Liver (tissue), 9 donors: ENCODE results near the gene TMEM151B. TPM values are rescaled to one million over a fixed set of nuclear protein-coding genes. Genes with fewer than 3 reads are reported as not detected.

ENCODE experiments used
- DNase-seq: peaks from one replicate; pipeline ENCODE4 v3.0.0-alpha.2; 2017; ENCODE audit warnings: low spot score
- H3K27ac ChIP-seq, 2 donors: one replicate each; pipeline ENCODE4 v1.7.0; 2013; ENCODE audit warnings: inconsistent platforms in 2 of 2, low read length in 2 of 2, control low read depth in 1 of 2, low read depth in 1 of 2, mild to moderate bottlenecking in 1 of 2
- H3K27me3 ChIP-seq, 4 donors: one replicate each; pipeline versions ENCODE4 v1.6.1 to v1.7.0; 2013; ENCODE audit warnings: low read length in 3 of 4, inconsistent platforms in 1 of 4, mild to moderate bottlenecking in 1 of 4, moderate library complexity in 1 of 4; ENCODE audit not compliant: control insufficient read depth in 4 of 4, insufficient read depth in 4 of 4
- H3K36me3 ChIP-seq, 4 donors: one replicate each; pipeline versions ENCODE4 v1.6.1 to v1.7.0; 2013; ENCODE audit warnings: low read length in 3 of 4, mild to moderate bottlenecking in 3 of 4, low read depth in 1 of 4, moderate library complexity in 1 of 4; ENCODE audit not compliant: control insufficient read depth in 4 of 4, insufficient read depth in 3 of 4
- H3K4me1 ChIP-seq, 4 donors: one replicate each; pipeline versions ENCODE4 v1.6.1 to v1.7.0; 2013; ENCODE audit warnings: low read length in 3 of 4, mild to moderate bottlenecking in 3 of 4, moderate library complexity in 1 of 4; ENCODE audit not compliant: control insufficient read depth in 4 of 4, insufficient read depth in 4 of 4
- H3K4me3 ChIP-seq, 3 donors: one replicate each; pipeline versions ENCODE4 v1.6.1 to v1.7.0; 2013; ENCODE audit warnings: low read length in 3 of 3, control low read depth in 1 of 3, low read depth in 1 of 3, mild to moderate bottlenecking in 1 of 3
- H3K9ac ChIP-seq, 2 donors: one replicate each; pipeline ENCODE4 v1.7.0; 2013; ENCODE audit warnings: low read length in 2 of 2, mild to moderate bottlenecking in 2 of 2, moderate library complexity in 2 of 2, control low read depth in 1 of 2, low read depth in 1 of 2
- H3K9me3 ChIP-seq, 4 donors: one replicate each; pipeline versions ENCODE4 v1.6.1 to v1.7.0; 2013; ENCODE audit warnings: low read length in 3 of 4; ENCODE audit not compliant: control insufficient read depth in 4 of 4
- EGR1 ChIP-seq, 2 donors: IDR thresholded peaks; 2 replicates each; pipeline ENCODE4 v1.6.1; 2016 to 2018; ENCODE audit warnings: antibody characterized with exemption in 2 of 2, low read depth in 2 of 2
- FOXA1 ChIP-seq: IDR thresholded peaks from 2 replicates; pipeline ENCODE4 v1.6.1; 2016; ENCODE audit warnings: antibody characterized with exemption
- FOXA2 ChIP-seq: IDR thresholded peaks from 2 replicates; pipeline ENCODE4 v1.6.1; 2016; ENCODE audit warnings: antibody characterized with exemption
- GABPA ChIP-seq, 2 donors: IDR thresholded peaks in 1 of 2; conservative IDR thresholded peaks in 1 of 2; 2 replicates each; pipeline ENCODE4 v1.6.1; 2016; ENCODE audit warnings: antibody characterized with exemption in 2 of 2, mild to moderate bottlenecking in 1 of 2, moderate library complexity in 1 of 2
- HNF4A ChIP-seq, 2 donors: conservative IDR thresholded peaks; 2 replicates each; pipeline ENCODE4 v1.6.1; 2016; ENCODE audit warnings: antibody characterized with exemption in 2 of 2, mild to moderate bottlenecking in 2 of 2
- HNF4G ChIP-seq: IDR thresholded peaks from 2 replicates; pipeline ENCODE4 v1.6.1; 2016; ENCODE audit warnings: antibody characterized with exemption
- NR2F2 ChIP-seq: IDR thresholded peaks from 2 replicates; pipeline ENCODE4 v1.6.1; 2016; ENCODE audit warnings: antibody characterized with exemption
- RAD21 ChIP-seq, 2 donors: IDR thresholded peaks; 2 replicates each; pipeline ENCODE4 v1.6.1; 2016; ENCODE audit warnings: antibody characterized with exemption in 2 of 2, mild to moderate bottlenecking in 2 of 2
- RXRA ChIP-seq, 2 donors: IDR thresholded peaks; 2 replicates each; pipeline ENCODE4 v1.6.1; 2017 to 2018; ENCODE audit warnings: antibody characterized with exemption in 2 of 2, mild to moderate bottlenecking in 1 of 2
- SP1 ChIP-seq: IDR thresholded peaks from 2 replicates; pipeline ENCODE4 v1.6.1; 2018; ENCODE audit warnings: antibody characterized with exemption, mild to moderate bottlenecking
- TAF1 ChIP-seq: conservative IDR thresholded peaks from 2 replicates; pipeline ENCODE4 v1.6.1; 2016; ENCODE audit warnings: antibody characterized with exemption, mild to moderate bottlenecking
- YY1 ChIP-seq: IDR thresholded peaks from 2 replicates; pipeline ENCODE4 v1.6.1; 2016; ENCODE audit warnings: antibody characterized with exemption, mild to moderate bottlenecking
- WGBS: extraction: QIAGEN DNeasy Blood & Tissue Kit; methylation state at CpG from one replicate; pipeline ENCODE4 v1.1.7; 2013; 5-methylcytosine and 5-hydroxymethylcytosine counted together
- polyA plus RNA-seq, 2 donors: library from polyadenylated mRNA; stranded (reverse) in 1 of 2; unstranded in 1 of 2; fragments of 200-250 nt in 1 of 2; fragments of >200 nt in 1 of 2; fragmentation: Nextera tagmentation in 1 of 2; extraction: Ambion mirVana in 1 of 2; gene quantifications; one replicate each; pipeline versions ENCODE4 v1.2.1 to v1.2.3, GENCODE V29; 2013 to 2015
- total RNA-seq, 2 donors: library from RNA; depleted of rRNA; stranded (reverse); fragments of >200 nt; gene quantifications; one replicate each; pipeline ENCODE4 v1.2.3, GENCODE V29; 2014
- TF ChIP-seq, protein P1 (sequence below): IDR thresholded peaks from 2 replicates; pipeline ENCODE4 v1.6.1; 2016; ENCODE audit warnings: antibody characterized with exemption, mild to moderate bottlenecking
- TF ChIP-seq, protein P2 (sequence below): IDR thresholded peaks from 2 replicates; pipeline ENCODE4 v1.6.1; 2016; ENCODE audit warnings: antibody characterized with exemption
- TF ChIP-seq, protein P3 (sequence below): IDR thresholded peaks from 2 replicates; pipeline ENCODE4 v1.6.1; 2016; ENCODE audit warnings: antibody characterized with exemption
- TF ChIP-seq, protein P4 (sequence below): IDR thresholded peaks from 2 replicates; pipeline ENCODE4 v1.6.1; 2016; ENCODE audit warnings: antibody characterized with exemption
- TF ChIP-seq, protein P5 (sequence below): fragments of 150-350 bp; IDR thresholded peaks from 2 replicates; pipeline ENCODE4 v1.5.1; 2017; ENCODE audit warnings: improper control_type of control experiment, low read depth, low read length; ENCODE audit not compliant: missing input control
- donor health status: healthy.
- donor health status: healthy.
- donor health status: healthy.
- donor health status: healthy.
- donor health status: healthy.

TMEM151B gene
- total and polyA plus RNA-seq, 4 donors, result not detected

DNA sequence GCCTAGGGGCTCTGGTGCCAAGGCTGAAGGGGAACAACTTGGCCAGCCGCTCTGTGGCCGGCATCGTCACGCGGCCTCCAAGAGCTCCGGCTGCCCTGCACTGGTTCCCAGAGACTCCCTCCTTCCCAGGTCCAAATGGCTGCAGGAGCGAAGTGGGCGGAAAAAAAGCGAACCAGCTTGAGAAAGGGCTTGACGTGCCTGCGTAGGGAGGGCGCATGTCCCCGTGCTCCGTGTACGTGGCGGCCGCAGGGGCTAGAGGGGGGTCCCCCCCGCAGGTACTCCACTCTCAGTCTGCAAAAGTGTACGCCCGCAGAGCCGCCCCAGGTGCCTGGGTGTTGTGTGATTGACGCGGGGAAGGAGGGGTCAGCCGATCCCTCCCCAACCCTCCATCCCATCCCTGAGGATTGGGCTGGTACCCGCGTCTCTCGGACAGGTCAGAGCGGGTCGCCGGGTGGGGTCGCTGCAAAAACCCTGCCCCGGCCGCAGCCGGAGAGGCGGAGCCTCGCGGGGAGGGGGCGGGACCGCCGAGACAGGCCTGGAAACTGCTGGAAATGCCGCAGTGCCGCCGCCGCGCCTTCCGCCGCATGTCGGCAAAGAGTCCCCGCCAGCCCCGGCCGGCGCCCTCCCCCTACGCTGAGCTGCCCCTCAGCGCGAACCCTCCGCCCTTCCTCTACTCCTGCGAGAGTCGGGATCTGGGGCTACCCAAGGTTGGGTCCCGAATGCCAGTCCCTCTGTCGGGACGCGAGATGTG is 24.2 kb upstream of the TMEM151B start:
- WGBS, result under 1% methylated on average over 62 of the region's 62 CpGs
- Histone ChIP-seq H3K9ac (peak overlapping the region; percentile 93 to 100), H3K36me3 (peaks cover 2 to 24% (median 20%) of the 10 kb centered on the region in 4 donors), H3K27ac (peak overlapping the region; percentile 99 to 100), H3K27me3 (no peaks in the 10 kb centered on the region), H3K4me3 (peak overlapping the region; percentile 74 to 88 (median 83)), H3K9me3 (no peaks in the 10 kb centered on the region), H3K4me1 (peaks cover 5 to 25% (median 21%) of the 10 kb centered on the region in 4 donors)
- no peak for TF ChIP-seq EGR1 (IDR thresholded peaks at IDR 0.05; ENCODE audit: low read depth in 2 of 2)
- TF ChIP-seq, protein P1, sequence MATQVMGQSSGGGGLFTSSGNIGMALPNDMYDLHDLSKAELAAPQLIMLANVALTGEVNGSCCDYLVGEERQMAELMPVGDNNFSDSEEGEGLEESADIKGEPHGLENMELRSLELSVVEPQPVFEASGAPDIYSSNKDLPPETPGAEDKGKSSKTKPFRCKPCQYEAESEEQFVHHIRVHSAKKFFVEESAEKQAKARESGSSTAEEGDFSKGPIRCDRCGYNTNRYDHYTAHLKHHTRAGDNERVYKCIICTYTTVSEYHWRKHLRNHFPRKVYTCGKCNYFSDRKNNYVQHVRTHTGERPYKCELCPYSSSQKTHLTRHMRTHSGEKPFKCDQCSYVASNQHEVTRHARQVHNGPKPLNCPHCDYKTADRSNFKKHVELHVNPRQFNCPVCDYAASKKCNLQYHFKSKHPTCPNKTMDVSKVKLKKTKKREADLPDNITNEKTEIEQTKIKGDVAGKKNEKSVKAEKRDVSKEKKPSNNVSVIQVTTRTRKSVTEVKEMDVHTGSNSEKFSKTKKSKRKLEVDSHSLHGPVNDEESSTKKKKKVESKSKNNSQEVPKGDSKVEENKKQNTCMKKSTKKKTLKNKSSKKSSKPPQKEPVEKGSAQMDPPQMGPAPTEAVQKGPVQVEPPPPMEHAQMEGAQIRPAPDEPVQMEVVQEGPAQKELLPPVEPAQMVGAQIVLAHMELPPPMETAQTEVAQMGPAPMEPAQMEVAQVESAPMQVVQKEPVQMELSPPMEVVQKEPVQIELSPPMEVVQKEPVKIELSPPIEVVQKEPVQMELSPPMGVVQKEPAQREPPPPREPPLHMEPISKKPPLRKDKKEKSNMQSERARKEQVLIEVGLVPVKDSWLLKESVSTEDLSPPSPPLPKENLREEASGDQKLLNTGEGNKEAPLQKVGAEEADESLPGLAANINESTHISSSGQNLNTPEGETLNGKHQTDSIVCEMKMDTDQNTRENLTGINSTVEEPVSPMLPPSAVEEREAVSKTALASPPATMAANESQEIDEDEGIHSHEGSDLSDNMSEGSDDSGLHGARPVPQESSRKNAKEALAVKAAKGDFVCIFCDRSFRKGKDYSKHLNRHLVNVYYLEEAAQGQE, result peak; percentile 51
- TF ChIP-seq, protein P2, sequence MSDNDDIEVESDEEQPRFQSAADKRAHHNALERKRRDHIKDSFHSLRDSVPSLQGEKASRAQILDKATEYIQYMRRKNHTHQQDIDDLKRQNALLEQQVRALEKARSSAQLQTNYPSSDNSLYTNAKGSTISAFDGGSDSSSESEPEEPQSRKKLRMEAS, result no peak
- TF ChIP-seq NR2F2, result peak; percentile 60
- TF ChIP-seq, protein P3, sequence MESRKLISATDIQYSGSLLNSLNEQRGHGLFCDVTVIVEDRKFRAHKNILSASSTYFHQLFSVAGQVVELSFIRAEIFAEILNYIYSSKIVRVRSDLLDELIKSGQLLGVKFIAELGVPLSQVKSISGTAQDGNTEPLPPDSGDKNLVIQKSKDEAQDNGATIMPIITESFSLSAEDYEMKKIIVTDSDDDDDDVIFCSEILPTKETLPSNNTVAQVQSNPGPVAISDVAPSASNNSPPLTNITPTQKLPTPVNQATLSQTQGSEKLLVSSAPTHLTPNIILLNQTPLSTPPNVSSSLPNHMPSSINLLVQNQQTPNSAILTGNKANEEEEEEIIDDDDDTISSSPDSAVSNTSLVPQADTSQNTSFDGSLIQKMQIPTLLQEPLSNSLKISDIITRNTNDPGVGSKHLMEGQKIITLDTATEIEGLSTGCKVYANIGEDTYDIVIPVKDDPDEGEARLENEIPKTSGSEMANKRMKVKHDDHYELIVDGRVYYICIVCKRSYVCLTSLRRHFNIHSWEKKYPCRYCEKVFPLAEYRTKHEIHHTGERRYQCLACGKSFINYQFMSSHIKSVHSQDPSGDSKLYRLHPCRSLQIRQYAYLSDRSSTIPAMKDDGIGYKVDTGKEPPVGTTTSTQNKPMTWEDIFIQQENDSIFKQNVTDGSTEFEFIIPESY, result no peak
- peak in 1 of 2 donors; percentile 35 for TF ChIP-seq RAD21 (IDR thresholded peaks at IDR 0.05)
- TF ChIP-seq TAF1, result no peak
- no peak for TF ChIP-seq SP1
- no peak for TF ChIP-seq FOXA2
- peak in 1 of 2 donors; percentile 7 for TF ChIP-seq HNF4A (conservative IDR thresholded peaks at IDR 0.05)
- no peak for TF ChIP-seq GABPA (IDR thresholded peaks at IDR 0.05 in 1 of 2, conservative IDR thresholded peaks at IDR 0.05 in 1 of 2)
- peak; percentile 51 to 69 for TF ChIP-seq RXRA (IDR thresholded peaks at IDR 0.05)
- no peak for TF ChIP-seq FOXA1
- peak; percentile 55 for TF ChIP-seq YY1
- DNase-seq, result peak; percentile 94

DNA sequence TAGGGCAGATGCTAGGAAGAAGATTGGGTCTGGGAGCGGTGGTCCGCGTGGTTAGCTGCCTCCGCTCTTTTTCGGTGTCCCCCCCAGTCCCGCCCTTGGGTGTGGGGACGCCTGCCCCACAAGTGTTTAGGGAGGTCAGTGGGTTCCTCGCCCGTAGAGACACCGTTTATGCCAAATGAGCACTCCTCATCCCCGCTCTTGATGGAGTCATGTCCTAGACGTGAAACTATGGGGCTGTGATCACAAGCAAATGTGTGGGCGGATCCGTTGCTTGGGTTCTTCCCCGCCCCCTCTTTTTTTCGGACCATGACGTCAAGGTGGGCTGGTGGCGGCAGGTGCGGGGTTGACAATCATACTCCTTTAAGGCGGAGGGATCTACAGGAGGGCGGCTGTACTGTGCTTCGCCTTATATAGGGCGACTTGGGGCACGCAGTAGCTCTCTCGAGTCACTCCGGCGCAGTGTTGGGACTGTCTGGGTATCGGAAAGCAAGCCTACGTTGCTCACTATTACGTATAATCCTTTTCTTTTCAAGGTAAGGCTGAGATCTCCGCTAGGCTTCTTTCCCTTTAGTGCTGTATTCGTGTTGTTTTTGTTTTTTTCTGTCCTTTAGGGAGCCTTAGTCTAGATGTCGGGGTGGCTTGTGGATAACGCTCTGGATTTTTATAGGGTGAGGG is 23.4 kb upstream of the TMEM151B start, which contains the start of gene HSP90AB1:
HSP90AB1 (plus strand) TSS at position 439 of the 675 bp plus-strand sequence. CDS start 1,529 bp downstream, outside the sequence.
- peak; percentile 94 for DNase-seq
- Histone ChIP-seq H3K9me3 (no peaks in the 10 kb centered on the region), H3K36me3 (peaks cover 2 to 31% (median 26%) of the 10 kb centered on the region in 4 donors), H3K4me3 (peak within 1 kb of the TSS; percentile 74 to 88 (median 83)), H3K9ac (peak within 1 kb of the TSS; percentile 93 to 100), H3K27me3 (no peaks in the 10 kb centered on the region), H3K27ac (peak within 1 kb of the TSS; percentile 99 to 100), H3K4me1 (peaks cover 5 to 25% (median 21%) of the 10 kb centered on the region in 4 donors)
- under 1% methylated on average over 34 of the region's 34 CpGs for WGBS
- TF ChIP-seq HNF4G (no peak), GABPA (IDR thresholded peaks at IDR 0.05 in 1 of 2, conservative IDR thresholded peaks at IDR 0.05 in 1 of 2) (no peak), FOXA2 (peak; percentile 29), YY1 (peak; percentile 13), EGR1 (IDR thresholded peaks at IDR 0.05; ENCODE audit: low read depth in 2 of 2) (peak; percentile 98 to 99), RXRA (IDR thresholded peaks at IDR 0.05) (peak; percentile 24 to 33)
- TF ChIP-seq, protein P4, sequence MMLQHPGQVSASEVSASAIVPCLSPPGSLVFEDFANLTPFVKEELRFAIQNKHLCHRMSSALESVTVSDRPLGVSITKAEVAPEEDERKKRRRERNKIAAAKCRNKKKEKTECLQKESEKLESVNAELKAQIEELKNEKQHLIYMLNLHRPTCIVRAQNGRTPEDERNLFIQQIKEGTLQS, result peak; percentile 54
- TF ChIP-seq, protein P5, sequence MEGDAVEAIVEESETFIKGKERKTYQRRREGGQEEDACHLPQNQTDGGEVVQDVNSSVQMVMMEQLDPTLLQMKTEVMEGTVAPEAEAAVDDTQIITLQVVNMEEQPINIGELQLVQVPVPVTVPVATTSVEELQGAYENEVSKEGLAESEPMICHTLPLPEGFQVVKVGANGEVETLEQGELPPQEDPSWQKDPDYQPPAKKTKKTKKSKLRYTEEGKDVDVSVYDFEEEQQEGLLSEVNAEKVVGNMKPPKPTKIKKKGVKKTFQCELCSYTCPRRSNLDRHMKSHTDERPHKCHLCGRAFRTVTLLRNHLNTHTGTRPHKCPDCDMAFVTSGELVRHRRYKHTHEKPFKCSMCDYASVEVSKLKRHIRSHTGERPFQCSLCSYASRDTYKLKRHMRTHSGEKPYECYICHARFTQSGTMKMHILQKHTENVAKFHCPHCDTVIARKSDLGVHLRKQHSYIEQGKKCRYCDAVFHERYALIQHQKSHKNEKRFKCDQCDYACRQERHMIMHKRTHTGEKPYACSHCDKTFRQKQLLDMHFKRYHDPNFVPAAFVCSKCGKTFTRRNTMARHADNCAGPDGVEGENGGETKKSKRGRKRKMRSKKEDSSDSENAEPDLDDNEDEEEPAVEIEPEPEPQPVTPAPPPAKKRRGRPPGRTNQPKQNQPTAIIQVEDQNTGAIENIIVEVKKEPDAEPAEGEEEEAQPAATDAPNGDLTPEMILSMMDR, result no peak
- TF ChIP-seq, protein P1, result peak; percentile 97
- TF ChIP-seq, protein P2, result peak; percentile 98
